CD4-positive, alpha-beta T cell treated with Interleukin-6 at 100 ng/mL for 8 hours (primary cell): Measurements from ENCODE around the gene ZNF618.
"Not testable (repeated sequence)": the region's sequence is repeated elsewhere in the genome, so short reads cannot be mapped to it uniquely, and the experiment has no call there.

Experiments used
- DNase-seq: peaks from one replicate; pipeline ENCODE4 v3.0.0-alpha.2; 2020; ENCODE audit warnings: mixed read lengths, low spot score

The ZNF618 gene

DNA sequence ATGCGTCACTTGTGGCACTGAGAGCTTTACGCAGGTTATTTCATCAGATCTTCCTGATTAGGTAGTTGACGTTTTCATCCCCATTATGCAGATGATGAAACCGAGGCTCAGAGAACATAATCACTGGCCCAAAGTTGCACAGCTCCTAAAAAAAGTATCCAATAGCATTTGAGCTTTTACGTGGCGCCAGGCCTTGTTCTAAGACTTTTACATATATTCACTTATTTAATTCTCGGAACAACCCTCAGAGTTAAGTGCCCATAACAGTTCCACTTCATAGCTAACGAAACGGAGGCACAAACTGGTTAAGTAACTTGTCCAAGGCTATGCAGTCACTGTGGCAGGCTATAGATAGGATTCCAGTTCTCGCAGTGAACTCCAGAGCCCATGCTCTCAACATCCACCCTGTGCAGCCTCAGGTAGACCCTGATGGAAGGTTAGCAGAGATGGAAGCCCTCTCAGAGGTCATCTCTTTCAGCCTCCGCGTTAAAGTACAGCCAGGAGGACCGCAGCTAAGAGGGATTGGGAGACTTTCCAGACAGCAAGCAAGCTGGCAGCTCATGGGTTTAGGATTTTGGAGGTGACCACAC, 162.7 kb downstream of the ZNF618 start:
- no peak for DNase-seq

DNA sequence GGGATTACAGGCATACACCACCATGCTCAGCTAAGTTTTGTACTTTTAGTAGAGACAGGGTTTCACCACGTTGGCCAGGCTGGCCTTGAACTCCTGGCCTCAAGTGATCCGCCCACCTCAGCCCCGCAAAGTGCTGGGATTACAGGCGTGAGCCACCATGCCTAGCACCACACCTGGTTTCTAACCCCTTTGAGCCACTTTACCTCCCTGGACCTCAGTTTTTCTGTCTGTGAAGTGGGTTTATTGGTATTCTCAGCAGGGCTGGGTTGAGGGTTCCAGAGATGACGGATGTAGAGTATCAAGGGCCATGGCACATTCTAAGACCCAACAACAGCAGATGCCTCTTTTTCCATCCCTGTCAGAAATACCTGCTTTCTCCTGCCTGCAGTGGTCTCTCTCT, 163.4 kb downstream of the ZNF618 start:
- DNase-seq: no peak

DNA sequence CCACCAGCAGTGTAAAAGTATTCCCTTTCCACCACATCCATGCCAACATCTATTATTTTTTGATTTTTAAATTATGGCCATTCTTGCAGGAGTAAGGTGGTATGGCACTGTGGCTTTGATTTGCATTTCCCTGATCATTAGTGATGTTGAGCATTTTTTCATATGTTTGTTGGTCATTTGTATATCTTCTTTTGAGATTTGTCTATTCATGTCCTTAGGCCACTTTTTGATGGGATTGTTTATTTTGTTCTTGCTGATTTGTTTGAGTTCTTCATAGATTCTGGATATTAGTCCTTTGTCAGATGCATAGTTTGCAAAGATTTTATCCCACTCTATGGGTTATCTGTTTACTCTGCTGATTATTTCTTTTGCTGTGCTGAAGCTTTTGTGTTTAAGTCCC, 167.6 kb downstream of the ZNF618 start:
- DNase-seq: not testable (repeated sequence)

DNA sequence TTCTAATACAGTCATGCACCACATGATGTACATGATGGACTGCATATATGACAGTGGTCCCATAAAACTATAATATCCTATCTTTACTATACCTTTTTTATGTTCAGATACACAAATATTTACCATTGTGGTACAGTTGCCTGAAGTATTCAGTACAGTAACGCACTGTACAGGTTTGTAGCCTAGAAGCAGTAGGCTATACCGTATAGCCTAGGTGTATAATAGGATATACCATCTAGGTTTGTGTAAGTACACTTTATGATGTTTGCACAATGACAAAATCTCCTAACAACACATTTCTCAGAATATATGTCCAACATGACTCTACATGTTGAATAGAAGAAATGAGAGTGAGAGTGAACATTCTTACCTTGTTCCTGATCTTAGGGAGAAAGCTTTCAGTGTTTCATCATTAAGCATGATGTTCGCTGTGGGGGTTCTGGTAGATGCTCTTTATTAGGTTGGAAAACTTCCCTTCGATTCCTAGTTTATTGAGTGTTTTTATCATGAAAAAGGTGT, 170.2 kb downstream of the ZNF618 start:
- no peak for DNase-seq

DNA sequence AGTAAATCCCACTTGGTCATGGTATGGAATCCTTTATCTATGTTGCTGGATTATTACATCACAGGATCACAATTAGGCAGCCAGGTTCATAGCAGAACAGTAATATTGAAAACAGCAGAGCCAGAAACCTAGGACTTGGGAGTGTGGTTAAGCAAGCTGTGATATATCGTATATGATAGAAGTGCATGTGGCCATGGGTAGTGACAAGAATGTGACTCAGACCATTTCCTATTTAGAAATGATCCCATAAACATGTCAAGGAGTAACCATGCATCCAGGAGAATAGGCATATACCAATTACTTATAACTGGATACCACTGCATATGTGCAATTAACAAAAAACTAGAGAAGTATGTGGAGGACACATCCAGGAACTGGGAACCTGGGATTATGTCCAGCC, 170.8 kb downstream of the ZNF618 start:
- no peak for DNase-seq

DNA sequence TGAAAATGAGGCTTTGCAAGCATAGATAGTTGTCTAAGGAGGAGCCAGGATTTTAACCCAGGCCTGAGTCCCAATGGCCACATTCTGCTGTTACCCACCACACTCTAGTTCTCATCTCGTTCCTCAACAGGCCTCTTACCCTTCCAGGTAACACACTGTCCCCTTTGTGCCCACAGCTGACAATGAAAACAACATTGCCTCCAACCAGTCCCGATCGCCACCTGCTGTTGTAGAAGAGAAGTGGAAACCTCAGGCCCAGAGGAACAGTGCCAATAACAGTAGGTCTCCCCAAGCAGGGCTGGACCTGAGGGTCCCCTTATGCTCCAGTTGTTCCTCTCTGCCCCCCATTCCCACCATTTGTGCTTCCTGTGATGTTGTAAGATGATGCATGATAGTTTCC, 171.6 kb downstream of the ZNF618 start:
- DNase-seq: no peak

DNA sequence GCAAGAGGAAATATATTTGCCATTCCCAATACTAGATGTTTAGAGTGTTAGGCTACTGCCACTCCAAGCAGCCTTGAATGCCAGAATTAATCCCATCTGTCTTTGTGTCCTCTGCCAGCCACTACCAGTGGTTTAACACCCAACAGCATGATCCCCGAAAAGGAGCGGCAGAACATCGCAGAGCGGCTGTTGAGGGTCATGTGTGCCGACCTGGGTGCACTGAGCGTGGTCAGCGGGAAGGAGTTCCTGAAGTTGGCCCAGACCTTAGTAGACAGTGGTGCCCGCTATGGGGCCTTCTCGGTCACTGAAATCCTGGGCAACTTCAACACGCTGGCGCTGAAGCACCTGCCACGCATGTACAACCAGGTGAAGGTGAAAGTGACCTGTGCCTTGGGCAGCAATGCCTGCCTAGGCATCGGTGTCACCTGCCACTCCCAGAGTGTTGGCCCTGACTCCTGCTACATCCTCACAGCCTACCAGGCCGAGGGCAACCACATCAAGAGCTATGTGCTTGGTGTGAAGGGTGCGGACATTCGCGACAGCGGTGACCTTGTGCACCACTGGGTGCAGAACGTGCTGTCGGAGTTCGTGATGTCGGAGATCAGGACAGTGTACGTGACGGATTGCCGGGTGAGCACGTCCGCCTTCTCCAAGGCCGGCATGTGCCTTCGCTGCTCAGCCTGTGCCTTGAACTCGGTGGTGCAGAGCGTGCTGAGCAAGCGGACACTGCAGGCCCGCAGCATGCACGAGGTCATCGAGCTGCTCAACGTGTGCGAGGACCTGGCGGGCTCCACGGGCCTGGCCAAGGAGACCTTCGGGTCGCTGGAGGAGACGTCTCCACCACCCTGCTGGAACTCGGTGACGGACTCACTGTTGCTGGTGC, 172.7 kb downstream of the ZNF618 start:
- DNase-seq: no peak

DNA sequence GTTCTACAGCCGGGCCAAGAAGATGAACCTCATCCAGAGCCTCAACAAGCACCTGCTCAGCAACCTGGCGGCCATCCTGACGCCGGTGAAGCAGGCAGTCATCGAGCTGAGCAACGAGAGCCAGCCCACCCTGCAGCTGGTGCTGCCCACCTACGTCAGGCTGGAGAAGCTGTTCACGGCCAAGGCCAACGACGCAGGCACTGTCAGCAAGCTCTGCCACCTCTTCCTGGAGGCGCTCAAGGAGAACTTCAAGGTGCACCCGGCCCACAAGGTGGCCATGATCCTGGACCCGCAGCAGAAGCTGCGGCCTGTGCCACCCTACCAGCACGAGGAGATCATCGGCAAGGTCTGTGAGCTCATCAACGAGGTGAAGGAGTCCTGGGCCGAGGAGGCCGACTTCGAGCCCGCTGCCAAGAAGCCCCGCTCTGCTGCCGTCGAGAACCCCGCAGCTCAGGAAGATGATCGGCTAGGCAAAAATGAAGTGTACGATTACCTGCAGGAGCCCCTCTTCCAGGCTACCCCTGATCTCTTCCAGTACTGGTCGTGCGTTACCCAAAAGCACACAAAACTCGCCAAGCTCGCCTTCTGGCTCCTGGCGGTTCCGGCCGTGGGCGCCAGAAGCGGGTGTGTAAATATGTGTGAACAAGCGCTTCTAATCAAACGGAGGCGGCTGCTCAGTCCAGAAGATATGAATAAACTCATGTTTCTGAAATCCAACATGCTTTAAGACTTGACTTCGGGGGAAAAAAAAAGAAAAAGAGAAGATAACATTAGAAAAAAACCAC, 173.5 kb downstream of the ZNF618 start:
- no peak for DNase-seq

DNA sequence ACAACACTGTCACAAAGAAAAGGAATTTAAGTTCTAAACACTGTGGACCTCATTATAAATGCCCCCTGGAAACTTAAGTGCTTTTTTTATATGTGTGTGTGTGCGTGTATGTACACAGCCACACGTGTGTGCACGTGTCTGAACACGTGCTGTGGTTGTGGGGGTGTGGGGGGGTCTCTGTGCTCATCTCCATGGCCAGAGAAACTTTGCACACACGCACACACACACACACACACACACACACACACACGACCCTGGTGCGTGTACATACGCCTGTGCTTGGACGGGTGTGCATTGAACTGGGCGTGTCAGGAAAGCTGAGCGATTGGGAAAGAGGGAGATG, 174.1 kb downstream of the ZNF618 start:
- DNase-seq: no peak

DNA sequence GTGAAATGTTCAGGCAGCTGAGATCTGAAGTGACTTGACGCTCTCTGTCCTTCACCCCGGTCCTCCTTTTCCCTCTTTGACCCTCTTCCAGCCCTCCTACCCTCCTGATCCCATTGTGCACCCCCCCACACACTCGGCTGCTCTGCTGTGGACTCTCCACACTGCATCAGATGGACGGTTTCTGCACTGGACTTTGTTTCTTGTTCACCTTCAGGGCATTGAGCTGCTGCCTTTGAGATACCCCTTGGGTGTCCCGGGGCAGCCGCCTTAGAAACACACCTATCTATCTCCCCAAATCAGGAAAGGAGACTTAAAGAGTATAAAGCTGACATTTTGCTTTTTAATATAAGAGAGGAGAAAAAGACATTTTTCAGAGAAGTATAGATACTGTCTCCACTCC, 174.5 kb downstream of the ZNF618 start:
- DNase-seq: no peak

DNA sequence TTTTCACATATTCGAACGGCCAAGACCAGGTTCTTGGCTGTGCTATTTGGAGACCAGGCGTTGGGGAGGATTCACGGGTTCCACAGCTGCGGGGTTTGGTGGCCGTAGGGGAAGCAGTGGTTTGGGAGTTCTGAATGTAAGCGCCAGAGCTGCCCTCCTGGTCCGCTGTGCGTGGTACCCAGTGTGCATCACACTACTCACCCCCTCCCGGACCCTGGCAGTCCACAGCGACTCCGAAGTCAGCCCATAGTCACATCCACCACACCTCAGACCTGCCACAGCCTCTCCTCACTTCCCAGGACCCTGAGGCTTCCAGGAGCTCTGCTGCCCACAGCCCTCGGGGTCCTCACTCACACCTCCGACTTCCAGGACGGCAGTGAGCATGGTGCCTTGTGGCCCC, 175.2 kb downstream of the ZNF618 start:
- no peak for DNase-seq

DNA sequence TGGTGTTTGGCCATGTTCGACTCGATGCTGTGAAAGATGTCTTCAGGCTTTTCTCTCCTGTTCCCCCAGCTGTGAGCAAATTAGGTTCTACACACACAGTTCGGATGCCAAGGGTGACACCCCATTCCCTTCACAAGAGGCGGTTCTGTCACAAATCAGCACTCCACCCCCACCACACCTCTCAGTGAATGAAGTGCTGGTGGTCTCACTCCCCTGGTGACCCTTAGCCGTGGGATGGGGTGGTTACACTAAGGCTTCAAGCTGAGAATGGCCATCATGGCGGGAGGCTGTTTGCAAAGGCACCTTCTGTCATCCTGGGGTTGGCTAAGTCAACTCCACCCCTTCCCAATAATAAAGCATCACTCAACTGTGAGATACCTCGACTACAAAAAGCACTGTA, 175.6 kb downstream of the ZNF618 start:
- no peak for DNase-seq

DNA sequence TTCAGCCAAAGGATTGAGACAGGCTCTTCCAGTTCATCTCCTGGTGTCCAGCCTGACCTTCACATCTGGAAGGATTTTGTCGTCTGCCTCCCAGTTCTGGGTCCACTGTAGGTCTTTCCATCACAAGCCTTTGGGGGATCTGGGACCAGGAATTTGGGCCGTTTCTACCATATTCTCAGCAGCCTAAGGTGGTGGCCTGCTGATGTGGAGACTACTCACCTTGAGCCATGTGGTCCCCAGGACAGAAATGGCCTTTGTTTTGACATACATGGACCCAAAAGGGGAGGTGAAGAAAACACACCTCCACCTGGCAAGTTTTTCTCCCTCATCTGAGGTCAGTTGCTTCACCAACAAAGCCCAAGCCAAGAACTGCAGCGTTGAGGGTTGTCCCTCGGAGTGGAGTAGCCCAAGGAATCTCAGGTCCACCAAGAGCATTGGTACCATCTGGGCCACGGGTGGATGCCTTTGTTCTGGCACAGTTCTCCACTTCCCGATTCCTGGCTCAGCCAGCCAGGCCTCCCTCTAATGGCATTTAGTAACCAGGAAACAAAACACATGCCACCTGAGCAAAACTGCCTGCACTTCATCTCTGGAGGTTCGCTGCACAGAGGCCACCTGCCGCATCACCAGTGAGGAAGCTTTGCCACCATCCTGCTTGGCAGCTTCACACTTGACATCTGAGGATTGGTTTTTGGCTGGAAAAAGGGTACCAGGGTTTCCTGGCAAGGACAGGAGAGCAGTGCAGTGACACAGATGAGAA, 177.3 kb downstream of the ZNF618 start:
- no peak for DNase-seq

DNA sequence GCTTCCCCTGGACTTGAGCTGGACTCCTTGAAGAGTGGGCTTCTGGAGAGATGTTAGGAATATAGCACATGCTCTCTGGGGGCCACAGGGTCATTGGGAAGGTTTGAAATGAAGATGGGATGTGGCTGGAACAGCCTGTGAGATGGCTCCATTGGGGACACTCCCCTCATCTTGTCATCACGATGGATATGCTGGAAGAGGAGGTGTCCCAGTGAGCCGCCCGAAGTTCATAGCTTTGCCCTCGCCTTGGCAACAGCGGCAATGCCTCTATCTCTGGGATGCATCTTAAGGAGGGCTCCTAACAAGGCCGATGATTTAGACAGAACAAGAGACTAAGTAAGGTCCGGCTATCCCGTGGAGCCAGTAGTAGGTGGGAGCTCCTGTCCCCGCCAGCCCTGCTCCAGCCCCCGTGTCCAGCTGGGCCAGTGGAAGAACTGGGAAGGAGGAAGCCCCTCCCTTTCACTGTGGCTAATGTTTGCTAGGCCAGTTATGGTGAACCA, 178.1 kb downstream of the ZNF618 start:
- no peak for DNase-seq

DNA sequence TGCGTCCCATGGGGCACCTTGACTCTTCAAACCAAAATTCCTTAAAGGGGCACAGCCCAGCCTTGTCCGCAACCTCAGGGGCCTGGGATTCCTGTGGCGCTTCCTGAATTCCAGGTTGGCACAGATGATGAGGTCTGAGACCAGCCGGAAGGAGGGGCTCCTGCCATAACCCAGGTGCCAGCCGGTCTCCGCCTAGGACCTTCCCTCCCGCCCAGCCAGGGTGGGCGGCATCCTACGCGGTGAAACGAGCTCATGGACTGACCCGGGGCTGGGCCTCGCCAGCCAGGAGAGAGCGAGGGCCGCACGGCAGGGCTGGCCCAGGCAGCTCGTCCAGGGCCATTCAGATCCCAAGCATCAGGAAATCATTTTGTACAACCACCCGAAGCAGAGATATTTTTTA, 179.0 kb downstream of the ZNF618 start:
- no peak for DNase-seq

DNA sequence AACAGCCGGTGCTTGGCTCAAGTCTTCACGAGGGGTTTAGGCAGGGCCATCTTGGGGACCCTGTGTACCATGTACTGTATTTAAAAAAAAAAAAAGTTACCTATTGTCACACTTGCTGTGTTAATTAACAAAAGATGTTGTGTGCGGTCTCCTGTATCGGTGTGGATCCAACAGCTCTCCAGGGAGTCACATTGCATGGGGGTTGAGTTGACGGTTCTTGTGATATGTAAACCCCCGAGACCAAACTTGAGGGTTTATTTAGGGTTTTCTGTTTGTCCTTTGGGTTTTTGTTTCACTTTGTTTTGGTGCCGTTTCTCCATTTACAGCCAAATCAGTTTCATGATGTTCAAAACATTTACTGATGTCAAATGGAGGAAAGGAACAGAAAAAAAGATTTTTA, 179.8 kb downstream of the ZNF618 start:
- DNase-seq: no peak

DNA sequence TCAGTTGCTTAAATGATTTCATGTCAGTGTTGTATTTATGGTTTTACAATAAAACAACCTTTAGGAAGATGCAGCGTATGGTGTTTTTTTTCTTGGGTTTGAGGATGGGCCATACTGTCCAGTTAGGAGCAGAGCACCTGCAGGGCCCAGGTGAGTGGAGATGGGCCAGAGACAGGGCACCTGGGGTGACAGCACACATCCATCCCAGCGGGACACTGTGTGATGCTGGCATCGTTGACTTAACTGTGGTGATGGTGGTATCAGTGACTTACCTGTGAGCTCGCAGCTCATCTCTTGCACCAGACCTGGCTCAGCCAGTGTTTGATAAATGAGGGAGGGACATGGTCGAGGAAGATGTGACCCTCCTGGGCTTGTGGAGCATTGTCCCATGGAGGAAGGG, 180.4 kb downstream of the ZNF618 start:
- DNase-seq: no peak

DNA sequence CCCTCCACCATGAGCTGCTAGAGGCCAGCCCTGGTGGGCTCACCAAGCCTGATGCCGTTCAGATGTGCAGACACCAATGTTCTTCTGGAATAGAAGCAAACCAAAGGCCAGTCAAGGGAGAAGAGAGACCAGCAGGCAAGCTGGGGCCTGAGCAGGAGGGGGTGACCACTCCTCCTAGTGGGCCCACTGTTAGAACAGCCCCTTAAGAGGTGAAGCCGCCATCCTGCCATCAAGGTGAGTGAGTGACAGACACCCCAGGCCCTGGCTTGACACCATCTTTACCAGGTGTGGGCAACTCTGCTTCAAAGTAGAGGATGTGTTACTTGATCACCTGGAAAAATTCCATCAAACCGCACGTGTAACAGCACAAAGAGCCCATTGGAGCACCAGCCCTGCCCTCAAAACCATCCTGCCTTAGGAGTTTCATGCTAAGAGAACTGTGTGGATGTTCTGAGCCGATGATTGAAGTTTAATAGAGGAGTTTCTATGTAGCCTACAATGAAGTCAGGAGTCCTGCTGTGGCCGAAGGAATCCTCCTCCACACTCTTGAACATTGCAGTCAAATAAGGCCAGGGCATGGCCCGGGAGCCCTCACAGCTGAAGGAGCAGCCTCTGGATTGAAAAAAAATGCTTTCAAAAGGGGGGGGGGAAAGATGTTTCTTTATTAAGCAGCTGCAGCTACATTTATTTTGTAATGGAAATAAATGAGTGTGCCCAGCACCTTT, 181.2 kb downstream of the ZNF618 start:
- DNase-seq: no peak

DNA sequence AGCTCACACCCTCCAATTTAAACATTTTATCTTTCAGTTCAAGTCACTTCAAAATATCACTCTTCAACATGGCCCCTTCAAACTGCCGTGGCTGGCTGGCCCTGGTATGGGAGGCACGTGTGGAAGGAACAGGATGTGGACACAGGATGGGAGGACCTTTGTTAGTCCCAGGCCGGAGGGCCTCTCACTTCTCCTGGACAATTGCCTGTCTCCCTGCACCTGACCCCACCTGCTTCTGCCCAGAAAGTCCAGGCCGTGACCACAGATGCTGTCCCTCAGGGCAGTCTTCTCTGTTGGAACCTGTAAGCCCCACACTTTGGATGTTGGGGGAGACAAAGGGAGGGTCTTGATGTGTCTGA, 182.6 kb downstream of the ZNF618 start:
- no peak for DNase-seq

DNA sequence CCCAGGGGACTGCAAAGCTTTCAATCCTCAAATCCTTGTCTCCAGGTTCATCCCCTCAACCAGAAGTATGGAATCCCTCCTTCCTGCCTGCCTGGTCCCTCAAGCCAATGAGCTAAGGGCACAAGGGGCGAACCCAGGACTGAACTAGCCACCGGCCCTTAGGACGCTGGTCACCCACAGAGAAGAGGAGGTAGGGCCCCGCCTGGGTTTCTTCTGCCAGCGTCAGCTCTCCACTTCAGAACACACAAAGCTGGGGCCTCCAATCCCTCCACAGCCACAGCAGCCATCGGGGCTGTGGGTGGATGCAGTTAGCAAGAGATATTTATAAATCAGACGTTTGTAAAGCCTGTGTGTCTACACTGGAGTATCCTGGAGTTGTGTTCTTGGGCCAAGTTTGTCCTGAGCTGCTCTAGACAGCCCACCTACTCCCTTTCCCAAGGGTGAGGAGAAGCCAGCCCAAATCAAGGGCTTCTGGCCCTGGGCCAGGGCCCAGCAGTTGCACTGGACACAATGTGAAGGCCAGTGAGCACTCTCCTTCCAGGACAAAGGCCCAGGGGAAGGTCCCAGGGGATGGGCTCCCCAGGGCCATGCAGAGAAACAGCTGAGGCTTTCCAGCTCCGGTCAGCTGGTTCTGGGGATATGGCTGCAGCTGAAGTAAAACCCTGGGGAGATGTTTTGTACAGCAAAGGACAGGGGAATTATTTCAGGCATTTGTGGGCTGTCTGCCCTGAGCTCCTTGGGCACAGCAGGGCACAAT, 183.1 kb downstream of the ZNF618 start:
- no peak for DNase-seq

DNA sequence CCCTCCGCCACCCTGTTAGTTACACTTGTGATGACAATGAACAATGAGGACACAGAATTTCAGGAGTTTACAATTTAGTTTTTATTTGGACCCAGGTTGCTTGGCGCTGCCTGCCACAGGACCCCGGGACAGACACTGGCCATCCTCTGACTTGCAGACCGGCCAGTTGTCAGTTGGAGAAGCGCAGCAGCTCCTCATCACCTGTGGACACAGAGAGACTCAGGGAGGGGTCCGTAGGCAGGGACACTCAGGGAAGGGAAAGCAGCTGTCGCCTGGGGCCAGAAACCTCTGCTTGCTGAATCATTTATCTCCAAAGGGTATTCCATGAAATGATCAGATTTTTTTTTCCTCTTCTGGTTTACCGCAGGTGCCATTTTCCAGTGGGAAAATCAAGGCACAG, 184.0 kb downstream of the ZNF618 start:
- DNase-seq: no peak
